ENCODE results near the gene STRBP.
"Not testable (repeated sequence)": the region's sequence is repeated elsewhere in the genome, so short reads cannot be mapped to it uniquely, and the experiment has no call there.

STRBP gene

DNA sequence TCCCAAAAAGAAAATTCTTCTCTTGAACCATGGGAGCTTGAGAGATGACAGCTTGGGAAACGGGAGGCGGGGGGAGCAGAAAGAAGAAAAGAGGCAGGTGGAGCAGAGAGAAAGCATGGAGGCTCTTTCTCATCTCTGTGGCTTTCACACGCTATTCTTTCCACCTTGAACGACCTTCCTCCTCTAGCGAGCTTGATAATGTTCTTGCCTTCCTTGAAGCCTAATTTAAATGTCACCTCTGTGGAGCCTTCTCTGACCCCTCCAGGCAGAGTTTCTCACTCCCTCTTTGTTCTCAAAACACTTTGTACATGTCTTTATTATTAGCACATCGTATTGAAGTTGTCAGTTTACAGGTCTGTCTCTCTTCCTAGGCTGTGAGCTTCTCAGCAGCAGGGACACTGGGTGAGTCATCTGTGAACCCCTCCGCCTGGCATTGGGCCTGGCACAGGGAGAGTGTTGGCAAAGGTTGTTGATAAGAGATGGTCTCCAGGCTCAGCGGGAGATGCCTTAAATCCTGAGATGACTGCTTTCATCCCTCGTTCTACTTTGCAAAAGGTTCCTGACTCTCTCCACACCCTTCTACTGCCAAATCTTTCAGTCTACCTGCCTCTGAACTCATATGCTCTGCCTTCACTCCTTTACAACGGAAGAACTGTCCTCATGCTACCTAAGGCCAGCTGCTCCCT lies 14.1 kb upstream of the STRBP start:
- no peak for DNase-seq

DNA sequence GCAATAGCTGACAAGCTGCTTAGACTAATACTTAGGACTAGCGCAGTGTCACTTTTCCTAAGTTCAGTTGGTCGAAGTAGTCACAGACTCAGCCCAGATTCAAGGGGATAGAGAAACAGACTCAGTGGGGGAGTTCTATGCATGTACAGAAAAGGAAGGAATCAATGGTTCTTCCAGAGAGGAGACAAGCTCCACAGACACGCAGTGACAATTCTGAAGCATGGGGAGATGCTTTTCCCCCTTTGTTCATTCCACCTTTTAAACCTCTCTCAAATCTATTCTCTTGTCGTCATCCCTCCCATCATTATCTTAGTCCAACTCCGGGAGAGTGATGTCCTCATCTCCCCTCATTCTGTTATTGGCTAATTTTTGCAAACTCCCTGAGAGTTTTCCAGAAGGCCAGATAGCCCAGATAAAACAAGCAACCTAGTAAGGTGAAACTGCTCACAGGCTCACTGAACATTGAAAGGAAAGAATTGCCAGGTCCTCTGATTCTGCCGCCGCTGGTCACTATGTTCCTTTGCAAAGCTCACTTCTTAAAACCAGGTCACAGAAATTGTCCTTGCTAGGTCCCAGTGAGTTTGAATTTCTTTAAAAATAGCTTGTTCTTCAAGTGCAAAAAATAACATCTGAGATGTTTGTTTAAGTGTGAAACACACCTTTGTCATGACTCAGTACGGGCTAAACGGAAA lies 13.4 kb upstream of the STRBP start:
- DNase-seq, result no peak

DNA sequence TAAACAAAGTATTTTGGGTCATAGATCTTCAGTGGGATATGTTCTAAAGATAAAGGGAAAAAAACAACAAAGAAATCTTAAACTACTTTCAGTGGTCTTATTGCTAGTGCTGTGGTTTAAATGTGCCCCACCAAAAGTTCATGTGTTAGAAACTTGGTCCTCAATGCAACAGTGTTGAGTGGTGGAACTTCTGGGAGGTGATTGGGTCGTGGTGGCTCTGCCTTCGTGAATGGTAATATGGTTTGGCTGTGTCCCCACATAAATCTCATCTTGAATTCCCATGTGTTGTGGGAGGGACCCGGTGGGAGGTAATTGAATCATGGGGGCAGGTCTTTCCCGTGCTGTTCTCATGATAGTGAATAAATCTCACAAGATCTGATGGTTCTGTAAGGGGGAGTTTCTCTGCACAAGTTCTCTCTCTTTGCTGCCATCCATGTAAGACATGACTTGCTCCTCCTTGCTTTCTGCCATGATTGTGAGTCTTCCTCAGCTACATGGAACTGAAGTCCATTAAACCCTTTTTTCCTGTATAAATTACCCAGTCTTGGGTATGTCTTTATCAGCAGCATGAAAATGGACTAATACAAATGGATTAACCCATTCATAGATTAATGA lies 10.6 kb upstream of the STRBP start:
- DNase-seq, result not testable (repeated sequence)

DNA sequence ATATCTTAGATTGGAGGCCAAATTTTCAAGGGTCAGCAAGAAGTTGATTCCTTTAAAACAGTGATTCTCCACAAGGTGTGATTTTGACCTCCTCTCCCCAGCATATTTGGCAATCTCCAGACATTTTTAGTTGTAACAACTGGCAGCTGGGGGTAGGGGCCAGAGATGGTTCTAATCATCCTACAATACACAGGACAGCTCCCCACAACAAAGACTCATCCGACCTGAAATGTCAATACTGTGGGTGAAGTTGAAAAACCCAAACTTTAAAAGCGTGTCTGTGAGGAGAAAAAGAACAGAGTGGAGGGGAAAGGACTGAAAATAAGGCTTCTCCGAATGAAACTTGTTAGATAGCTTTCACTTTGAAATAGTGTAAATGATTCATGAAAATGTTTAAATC lies 10.0 kb upstream of the STRBP start:
- DNase-seq, result no peak

DNA sequence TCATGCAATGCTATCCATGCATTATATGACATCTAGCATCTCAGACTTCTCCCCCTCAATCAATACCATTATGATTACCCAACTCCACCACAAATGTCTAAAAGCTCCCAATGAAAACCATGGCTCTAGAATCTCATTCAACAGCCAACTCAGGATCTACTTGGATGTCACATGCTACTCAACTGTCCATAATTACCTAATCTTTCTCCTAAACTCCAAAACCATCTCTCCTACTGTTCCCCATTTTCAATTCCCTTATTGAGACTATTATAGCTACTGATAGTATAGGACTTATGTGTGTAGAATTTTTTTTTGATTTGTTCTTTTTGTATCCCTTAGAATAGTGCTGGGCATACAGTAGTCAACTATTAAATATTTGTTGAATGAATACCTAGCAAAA lies 8.2 kb upstream of the STRBP start:
- DNase-seq, result no peak

DNA sequence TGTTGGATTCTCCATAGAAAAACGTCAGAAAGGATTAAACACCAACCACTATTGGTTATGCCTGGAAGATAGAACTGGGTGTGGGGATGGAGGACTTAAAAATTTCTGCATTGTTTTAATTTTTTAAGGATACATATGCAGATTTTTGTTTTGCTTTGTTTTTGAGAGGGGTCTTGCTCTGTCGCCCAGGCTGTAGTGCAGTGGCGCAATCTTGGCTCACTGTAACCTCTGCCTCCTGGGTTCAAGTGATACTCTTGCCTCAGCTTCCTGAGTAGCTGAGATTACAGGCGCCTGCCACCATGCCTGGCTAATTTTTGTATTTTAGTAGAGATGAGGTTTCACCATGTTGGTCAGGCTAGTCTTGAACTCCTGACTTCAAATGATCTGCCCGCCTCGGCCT lies 2.7 kb upstream of the STRBP start:
- not testable (repeated sequence) for DNase-seq

DNA sequence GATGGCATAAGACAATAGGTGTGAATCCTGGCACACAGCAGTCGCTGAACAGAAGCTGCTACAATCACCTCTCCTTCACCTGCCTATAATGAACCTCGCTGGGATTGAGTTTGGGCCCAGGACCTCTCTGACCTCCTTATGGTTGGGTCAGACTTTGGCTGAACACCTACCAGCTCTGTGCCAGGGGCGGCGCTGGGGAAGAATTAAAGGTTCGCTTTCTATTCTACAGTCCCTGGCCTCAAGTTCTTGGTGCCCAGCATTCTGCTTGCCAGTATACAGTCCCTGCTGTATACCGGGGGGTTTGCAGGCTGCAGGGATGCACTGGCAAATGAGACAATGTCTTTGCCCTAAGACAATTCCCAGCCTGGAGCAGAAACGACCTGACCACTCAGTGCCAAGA lies 895 bp upstream of the STRBP start:
- no peak for DNase-seq

DNA sequence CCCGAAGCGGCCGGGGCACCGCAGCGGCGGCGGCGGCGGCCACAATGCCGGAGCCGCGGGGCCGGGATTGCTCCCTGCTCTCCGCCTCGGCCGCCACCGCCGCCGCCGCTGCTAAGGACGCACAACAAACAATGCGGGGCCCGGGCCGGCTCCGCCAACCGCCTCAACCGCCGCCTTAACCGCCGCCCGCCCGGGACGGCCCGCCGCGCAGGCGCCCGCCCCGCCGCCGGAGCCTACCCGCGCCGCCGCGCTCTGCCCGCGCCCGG lies 254 bp downstream of the STRBP start:
- DNase-seq, result no peak

DNA sequence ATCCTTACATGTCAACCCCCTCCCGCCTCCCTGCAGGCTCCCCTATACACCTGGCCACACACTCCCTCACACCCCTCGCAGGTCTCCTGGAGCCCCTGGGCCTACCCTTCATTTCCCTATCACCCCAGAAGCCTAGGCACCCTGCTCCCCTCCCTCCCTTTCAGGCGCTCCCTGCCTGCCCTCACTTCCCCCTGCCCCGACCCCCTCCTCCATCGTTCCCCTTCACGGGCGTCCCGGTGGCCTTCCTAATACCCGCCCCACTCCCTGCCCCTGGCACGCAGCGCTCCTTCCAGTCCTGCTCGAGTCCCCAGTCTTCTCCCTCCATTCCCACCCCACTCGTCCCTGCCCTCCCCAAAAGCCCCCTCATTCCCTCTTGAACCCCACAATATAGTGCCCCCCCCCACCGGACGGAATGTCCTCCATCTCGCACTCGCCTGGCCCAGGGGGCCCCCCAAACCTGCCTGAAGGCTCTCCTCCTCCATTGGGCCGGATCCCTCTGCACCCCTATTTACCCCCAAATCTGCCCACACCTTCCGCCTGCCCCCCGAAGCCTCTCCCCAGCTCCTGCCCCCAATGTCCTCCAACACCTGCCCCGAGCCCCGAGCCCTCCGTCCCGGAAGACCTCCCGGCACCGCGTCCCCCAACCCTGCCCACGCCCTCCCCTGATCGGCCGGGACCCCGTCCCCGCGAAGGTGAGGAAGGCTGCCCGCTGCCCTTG lies 746 bp downstream of the STRBP start:
- no peak for DNase-seq

DNA sequence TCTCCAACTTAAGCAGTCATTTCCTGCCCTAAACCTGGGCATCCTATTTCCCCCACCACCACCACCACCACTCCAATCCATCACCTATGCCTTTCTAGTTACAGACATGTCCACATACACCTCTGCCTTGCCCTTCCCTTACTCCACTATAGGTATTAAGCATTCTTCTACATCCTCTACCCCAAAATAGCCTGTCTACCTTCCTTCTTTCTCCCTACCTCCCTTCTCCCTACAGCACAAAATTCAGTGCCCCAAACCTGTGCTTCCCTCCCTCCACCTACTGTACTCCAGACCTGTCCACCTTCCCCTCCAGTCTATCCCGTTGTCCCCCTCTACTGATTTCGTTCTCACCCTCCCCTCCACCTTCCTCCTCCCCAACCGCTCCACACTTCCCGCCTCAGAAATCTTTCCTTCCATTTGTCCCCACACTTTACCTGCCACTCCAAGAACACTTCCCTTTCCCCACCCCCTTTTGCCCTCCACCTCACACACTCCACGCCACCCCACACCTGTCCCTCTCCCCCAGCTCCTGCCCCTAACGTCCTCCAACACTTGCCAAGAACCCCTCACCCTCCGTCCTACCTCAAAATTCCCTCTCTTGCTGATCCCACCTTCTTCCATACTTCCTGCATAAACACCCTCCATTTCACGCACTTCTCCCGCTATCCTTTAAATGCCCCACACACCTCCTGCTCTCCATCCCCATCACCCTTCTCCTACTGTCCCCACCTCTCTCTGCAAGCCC lies 1.6 kb downstream of the STRBP start:
- no peak for DNase-seq

DNA sequence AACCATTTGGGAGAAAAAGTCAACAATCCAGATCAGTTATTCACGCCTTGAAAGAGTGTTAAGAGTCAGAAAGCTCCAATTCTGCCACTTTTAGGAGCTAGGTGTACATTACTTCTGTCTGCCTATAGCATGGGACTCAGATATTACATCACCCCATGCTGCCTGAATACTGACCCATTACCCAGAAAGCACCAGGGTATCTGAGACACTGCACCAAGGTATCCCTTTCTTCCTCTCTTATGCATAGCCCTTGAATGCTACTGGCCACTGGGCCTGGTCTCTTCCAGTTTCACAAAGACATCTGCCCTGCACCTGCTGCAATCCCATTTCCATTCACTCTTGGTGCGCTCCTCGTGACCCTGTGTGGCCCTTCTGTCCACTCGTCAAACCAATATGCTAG lies 2.6 kb downstream of the STRBP start:
- no peak for DNase-seq

DNA sequence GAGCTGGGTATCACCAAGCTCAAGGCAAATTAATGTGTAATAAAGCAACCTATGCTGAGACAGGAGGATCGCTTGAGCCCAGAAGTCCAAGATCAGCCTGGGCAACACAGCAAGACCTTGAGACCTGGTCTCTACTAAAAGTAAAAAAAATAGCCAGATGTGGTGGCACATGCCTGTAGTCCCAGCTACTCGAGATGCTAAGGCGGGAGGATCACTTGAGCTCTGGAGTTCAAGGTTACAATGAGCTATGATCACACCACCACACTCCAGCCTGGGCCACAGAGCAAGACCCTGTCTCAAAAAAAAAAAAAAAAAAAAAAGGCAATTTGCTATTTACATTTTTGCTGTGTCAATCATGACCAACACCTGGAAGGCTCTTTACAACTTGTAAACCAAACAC lies 5.2 kb downstream of the STRBP start:
- no peak for DNase-seq

DNA sequence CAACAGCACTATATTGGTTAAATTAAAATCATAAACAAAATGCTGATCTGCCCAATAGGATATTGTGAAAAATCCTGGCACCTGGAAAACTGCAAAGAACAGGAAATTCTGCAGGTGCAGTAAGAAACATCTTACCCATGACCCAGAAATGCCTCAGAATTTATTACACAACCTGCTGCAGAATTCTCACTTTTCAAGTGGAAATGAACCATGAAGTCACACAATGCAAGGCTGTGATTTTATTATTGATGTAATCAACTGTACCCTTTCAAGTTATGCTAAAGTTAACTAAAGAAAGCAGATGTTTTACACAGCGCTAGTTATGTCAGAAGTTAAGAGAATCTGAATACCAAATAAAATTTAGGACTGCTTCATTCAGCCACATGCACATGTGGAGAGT lies 6.0 kb downstream of the STRBP start:
- DNase-seq, result no peak

DNA sequence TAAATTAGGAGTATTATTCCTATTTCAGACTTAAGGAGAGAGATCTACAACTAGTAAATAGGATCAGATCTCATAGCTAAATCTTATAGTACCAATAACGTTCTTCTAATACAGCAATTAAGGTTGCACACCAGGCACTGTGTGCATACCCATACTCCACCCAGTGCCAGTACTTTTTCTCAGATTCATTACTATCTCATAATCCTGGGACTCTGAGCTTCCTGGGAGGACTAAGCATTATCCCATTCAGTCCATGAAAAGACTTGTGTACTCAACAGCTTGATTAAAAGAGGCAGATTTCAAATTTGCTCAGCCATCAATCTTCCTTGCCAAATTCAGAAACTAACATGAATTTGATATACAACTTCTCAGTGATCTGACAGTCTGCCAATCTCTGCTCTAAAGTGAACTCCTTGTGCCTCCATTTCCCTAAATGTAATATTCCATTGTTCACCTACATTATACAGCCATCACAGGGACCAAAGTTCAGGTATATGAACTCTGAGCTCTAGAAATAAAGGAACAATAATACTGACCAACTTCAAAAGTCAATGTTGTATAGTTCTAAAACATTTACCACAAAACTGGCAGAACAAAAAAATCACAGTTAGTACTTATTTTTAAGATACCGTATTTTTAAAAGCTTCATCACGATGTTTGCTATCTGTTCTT lies 7.2 kb downstream of the STRBP start:
- no peak for DNase-seq

DNA sequence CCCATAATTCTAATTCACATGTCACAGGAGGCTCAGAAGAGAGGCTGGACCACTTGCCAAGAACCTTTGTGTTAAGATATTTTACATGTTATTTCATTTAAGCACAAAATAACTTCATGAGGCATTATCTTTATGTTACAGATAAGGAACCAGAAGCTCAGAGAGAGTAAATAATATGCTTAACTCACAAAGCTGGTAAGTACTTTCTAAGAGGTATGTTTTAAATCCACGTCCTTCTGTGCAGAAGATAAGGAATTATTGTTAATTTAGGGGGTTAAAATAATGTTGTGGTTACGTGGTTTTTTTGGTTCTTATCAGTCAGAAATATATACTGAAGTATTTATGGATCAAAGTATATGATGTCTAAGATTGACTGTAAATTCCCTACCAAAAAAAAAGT lies 8.0 kb downstream of the STRBP start:
- DNase-seq, result no peak

DNA sequence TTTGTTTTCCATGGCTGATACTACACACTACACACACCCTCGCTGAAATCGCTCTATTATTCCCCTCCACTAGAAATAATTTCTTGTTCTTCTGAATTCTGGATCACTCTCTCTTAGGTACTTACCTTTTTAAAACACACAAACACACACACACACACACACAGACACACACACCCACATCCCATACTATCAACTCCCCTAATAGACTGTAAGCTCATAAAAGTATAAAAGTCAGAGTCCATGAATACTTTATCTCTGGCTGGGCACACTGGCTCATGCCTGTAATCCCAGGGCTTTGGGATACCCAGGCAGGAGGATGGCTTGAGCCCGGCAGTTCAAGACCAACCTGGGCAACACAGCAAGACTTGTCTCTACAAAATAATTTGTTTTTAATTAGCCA lies 11.1 kb downstream of the STRBP start:
- no peak for DNase-seq

DNA sequence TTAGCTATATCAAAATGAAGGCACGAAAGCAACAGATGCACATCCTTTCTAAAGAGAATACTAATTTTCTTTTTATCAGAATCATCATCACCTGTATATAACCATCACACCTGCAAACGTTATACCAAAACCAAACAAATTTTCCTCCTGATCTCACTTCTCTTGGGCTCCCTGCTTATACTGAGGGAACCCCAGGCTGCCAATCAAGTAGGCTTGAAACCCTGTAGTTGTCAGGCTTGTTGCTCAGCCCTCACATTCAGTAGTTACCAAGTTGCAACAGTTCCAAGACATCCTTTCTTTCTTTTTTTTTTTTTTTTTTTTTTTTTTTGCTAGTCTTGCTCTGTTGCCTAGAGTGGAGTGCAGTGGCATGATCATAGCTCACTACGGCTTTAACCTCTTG lies 12.7 kb downstream of the STRBP start:
- no peak for DNase-seq

DNA sequence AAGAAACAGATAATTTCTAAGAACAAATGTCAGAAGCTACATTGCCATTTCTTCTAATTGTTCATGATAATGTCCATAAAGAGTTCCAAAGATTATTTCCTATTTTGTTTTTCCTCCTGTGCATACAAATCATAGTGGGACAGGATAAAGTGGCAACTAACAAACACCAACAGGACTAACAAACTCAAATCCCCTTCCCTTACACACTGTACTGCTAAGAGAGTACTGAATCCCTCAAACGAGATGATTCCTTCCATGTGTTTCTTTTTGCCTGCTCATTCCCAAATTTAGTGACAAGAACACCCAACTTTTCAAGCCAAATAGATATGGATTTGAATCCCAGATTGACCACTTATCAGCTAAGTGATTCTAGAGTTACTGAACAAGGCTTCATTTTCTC lies 15.2 kb downstream of the STRBP start:
- DNase-seq, result no peak

DNA sequence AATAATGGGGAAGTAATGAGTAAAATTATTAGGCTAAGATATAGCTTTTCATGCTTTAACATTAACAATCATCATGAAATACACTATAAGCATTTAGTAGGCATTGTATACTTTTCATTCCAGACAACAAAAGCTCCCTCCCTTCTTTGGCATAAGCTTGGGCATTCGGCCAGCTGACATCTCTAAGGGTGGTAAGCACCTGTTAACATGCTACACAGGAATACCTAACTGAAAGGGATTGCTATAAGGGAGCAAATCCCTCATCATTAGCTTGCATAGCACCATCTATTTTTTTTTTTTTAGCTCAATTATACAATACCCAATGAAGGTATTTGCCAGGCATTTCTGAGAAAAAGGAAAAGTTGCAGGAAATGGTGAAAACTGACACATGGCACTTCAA lies 16.6 kb downstream of the STRBP start:
- no peak for DNase-seq

DNA sequence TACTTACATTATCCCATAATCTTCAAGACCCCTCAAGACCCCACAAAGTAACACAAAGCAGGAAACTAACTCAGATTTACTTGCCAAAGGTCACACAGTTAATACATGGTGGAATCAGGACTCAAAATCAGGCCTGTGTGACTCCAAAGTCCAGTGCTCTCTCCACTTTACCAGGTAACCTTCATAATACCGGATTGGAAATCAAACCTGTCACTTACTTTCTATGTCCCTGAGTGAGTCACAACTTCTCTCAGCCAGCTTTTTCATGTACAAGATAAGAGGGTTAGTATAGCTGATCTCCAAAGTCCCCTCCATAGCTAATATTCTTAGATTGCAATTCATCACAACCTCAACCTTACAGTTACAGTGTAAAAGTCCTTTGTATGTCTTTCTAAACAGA lies 17.1 kb downstream of the STRBP start:
- no peak for DNase-seq

DNA sequence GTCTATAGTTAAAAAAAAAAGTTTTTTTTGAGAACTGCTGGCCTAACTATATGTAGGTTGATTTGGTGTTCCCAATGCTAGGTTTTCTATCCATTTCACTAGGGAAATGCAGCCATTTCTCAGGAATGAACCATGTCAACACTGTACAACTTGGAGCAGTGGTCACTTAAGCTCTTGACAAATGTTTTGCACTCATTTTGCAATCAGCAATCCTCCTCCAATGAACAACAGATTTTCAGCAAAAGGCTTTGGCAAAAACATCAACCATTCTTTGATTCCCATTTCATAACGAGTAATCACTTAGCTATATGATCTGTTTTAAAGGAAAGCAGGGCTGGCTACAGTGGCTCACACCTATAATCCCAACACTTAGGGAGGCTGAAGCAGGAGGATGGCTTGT lies 17.9 kb downstream of the STRBP start:
- no peak for DNase-seq

DNA sequence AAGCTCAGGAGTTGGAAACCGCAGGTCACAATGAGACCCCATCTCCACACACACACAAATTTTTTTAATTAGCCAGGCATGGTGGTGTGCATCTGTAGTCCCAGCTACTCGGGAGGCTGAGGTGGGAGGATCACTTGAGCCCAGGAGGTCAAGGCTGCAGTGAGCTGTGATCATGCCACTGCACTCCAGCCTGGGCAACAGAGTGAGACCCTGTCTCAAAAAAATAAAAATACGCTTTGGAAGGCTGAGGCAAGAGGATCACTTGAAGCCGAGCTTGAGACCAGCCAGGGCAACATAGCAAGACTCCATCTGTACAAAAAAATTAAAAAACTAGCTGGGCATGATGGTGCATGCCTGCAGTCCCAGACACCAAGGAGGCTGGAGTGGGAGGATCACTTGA lies 19.2 kb downstream of the STRBP start:
- not testable (repeated sequence) for DNase-seq

DNA sequence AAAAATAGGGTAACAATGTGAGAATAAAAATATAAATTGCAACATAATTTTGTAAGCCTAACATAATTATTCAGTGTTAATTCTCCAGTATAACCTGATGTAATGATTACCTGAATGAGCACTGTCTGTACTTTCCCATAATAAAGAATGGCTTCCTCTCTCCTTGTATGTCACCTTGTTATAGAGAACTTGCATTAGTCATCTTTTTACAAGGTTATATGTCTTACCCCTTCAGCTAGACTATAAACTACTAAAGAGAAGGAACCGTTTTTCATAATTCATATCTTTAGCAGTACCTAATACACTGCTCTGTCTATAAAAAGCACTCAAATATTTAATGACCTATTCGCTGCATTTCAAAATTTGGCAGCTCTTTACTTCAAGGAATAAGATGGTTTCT lies 19.8 kb downstream of the STRBP start:
- DNase-seq, result no peak
